NCI-H2227 (cell line): ENCODE measurements around the gene CAPNS1.

Source experiments
- DNase-seq: peaks from one replicate; lab custom pipeline; 2025; ENCODE audit not compliant: unreplicated experiment; lab: John Stamatoyannopoulos, UW

The CAPNS1 gene

DNA sequence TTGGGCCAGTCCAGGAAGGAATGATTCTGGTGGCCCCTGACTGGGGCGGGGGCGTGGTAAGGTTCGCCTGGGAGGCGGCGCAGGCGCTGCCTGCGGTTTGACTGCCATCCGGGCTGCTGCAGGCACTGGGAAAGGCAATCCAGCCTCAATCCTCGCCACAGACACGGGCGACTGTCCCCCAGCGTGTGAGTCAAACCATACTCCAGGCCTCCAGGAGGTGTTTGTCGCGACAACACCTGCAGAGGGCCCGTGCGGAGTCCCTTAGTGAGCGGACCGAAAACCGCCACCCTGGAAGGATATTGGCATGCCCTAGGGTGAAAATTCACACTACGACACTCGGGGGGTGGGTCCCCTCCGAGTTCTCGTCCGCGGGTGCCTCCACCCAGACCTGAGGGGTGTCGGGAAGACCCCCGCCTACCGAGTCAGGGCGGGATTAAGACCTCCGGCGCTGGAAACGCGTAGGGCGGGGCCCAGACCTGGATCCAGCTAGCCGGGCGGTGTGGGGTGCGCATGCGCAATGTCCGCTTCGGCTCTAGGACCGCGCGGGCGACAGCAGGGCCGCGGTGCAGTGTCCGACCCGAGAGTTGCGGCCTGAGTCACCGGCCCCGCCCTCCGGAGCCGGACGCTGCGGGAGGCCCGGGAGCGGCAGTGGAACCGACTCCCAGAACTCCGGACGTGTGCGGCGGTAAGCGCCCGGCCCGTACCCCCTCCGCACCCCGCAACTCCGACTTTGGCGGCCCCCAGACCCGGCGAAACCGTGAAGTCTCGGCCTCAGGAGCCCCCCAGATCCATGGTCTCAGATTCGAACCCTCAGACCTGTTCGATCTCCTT, at the start of gene CAPNS1:
CAPNS1 (plus strand) TSS at position 594 of the 831 bp plus-strand sequence. CDS start 946 bp downstream, outside the sequence.
- DNase-seq = peak; percentile 100

DNA sequence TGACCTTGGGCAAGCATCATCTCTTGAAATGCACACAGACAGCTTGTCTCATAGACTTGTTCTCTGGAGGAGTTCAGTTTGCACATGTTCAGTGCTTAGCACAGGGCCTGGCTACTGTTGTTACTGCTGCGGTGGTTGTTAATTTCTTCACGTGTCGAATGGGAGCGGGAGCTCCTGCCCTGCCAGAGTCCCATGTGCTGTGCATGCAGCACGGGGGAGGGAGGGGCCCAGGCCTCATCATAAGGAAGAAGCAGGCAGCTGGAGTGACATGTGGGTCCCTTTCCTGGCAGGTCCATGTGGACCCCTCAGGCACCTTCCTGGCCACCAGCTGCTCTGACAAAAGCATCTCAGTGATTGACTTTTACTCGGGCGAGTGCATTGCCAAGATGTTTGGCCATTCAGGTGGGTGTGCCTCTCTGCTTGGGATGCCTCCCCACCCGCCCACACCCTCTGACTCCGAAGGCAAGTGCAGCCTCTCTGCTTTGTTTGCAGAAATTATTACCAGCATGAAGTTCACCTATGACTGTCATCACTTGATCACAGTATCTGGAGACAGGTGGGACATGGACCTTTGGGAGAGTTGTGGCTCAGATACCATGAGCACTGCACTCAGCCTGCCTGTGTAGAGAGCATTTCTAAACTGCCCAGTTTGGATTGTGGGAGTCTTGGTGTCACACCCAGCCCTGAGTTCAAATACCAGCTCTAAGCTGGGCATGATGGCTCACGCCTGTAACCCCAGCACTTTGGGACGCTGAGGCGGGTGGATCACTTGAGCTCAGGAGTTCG, 48.8 kb upstream of the CAPNS1 start:
- no peak for DNase-seq

- DNase-seq = no peak
Observed at GRCh38 chr19:36092566-36092965, 47.3 kb upstream of the CAPNS1 start.

GRCh38 chr19:36093146-36093662, 46.7 kb upstream of the CAPNS1 start:
- DNase-seq = no peak

DNA sequence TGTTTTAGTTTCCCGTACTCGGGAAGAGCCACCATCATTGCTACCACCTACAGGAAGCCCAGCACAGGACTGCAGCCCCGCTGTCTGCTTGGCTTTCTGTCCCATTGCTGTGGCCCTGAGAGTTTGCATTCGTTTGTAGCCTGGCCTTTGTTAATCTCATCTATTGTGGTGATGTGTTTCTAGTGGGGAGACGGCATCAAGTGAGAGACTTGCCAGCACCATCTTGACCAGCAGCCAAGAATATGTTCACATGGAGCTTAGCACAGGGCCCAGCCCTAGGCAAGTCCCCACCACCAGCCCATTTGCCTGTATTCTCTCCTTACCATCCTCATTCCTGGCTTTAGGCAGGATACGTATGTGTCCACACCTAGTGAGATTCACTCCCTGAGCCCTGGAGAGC, 46.2 kb upstream of the CAPNS1 start:
- no peak for DNase-seq

DNA sequence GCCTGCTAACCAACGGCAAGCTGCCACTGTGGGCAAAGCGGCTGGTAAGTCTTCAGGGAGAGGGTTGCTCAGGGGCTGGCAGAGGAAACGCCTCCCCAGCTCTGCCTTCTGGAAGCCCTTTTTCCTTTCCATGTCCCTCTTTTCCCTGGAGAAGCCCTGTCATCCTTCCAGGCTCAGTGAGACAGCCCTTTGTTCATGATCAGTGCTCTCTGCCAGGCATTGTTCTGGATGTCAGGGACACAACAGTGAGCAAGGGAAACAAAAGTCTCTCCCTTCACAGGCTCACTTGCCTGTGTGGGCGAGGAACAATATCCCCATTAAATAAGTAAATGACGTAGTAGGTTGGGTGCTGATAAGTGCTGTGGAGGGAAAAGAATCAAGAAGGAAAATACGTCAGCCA, 42.8 kb upstream of the CAPNS1 start:
- DNase-seq = no peak

- DNase-seq = no peak
Observed at GRCh38 chr19:36099166-36099785, 40.6 kb upstream of the CAPNS1 start.

DNA sequence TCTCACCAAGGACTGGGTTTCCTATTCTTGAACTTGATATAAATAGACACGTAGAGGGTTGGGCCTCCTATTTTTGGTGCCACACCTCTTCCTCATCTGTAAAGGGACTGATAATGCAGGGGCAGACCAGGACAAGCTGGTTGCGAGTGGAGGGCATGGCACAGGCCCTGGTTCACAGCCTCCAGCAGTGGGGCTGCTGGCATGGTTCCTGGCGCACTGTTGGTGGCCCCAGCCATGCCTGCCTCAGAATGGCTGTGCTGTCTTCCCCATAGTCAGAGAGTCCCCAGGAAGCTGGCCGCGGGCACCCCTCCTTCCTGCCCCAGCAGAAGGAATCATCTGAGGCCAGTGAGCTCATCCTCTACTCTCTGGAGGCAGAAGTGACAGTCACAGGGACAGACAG, 39.4 kb upstream of the CAPNS1 start:
- DNase-seq = no peak

DNA sequence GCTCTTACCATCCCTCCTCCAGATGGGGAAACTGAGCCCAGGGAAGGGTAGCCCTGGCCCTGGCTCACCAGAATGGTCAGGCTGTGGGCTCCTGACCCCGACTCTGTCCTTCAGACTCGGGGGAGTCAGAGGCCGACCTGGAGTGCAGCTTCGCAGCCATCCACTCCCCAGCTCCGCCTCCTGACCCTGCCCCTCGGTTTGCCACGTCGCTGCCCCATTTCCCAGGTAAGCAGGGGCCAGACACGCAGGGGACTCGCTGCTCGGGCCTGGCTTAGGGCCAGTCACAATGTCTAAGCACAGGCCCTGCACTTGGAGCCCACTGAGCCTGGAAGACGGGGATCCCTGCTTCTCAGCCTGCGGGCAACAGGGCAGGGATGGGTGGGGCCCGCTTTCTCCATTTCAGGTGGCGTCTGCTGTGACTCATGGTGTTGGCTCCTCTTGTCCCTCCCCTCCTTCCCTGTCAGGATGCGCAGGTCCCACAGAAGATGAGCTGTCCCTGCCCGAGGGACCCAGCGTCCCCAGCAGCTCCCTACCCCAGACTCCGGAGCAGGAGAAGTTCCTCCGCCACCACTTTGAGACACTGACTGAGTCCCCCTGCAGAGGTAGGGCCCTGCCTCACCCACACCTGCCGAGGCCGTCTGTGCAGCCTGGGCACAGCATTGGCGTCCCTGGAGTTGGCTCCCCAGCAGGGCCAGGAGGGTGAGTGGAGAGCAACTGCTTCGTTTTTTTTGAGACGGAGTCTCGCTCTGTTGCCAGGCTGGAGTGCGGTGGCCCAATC, 38.1 kb upstream of the CAPNS1 start:
- DNase-seq = no peak

DNA sequence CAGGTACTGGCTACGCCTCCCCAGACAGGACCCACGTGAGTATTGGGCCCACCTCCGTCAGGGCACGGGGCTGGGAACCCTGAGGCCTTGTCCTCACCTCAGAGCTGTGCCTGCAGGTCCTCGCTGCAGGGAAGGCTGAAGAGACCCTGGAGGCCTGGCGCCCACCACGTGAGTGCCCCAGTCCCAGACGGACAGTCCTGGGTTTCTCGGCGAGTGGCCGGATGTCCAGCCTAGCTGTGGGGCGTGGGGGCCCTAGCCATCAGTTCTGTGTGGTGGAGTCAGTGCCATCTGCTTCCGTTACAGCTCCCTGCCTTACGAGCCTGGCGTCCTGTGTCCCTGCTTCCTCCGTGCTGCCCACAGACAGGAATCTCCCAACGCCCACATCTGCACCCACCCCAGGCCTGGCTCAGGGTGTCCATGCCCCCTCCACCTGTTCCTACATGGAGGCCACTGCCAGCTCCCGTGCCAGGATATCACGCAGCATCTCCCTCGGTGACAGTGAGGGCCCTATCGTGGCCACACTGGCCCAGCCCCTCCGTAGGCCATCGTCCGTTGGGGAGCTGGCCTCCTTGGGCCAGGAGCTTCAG, 36.7 kb upstream of the CAPNS1 start:
- no peak for DNase-seq

DNA sequence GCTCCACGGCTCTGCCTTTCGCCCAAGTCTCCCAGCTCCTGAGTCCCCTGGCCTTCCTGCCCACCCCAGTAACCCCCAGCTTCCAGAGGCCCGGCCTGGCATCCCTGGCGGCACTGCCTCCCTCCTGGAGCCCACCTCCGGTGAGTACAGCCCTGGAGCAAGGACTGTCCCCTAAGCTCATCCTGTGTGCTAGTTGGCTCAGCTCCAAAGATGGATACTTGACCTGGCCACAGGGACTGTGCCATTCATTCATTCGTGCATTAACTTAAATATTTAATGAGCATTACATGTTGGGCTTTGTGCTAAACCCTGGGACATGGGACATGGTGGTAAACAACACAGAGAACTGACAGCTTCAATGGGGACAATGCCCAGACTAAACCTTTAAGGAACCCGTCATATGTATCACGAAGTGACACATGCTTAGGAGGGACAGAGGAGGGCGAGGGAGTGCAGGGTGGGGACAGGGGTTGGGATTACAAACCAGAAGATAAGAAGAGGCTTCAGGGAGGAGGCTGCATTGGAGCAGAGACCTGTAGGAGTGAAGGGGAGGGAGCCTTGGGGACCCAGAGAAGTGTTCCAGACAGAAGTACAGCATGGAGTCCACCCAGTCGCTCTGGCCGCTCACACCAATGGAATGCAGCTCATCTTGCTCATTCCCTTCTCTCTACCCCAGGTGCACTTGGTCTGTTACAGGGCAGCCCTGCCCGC, 35.9 kb upstream of the CAPNS1 start:
- DNase-seq = no peak

DNA sequence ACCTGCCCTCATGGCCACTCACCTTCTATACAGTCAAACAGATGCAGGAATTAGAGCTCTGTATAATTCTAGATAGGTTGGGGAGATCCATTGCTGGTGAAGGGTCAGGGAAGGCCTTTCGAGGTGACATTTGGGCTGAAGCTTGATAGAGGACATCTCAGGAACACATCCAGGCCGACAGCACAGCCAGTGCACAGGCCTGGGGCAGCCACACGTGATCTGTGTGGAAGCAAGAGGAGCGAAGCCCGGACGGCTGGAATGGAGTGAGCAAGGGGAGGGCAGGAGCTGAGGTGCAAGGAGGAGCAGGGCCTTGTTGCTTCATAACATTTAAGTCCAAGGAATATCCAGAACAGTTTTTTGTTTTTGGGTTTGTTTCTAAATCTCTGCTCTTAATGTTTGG, 33.4 kb upstream of the CAPNS1 start:
- no peak for DNase-seq

DNA sequence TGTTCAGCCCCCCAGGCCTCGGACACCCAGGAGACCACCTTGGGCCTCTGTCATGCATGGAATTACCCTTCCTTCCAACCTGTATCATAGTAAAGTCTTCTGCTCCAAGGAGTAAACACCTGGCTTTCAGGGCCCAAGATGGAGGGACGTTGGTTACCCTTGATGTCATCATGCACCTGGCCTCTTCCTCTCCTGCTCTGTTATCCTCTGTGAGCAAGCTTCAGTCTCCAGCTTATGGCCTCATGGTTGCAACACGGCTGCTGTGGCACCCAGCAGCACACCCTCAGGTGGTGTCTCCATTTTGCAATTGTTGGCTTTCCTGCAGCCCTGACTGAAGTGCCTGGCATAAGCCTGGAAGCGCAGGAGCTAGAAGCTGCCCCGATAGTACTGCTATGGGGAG, 32.9 kb upstream of the CAPNS1 start:
- no peak for DNase-seq

DNA sequence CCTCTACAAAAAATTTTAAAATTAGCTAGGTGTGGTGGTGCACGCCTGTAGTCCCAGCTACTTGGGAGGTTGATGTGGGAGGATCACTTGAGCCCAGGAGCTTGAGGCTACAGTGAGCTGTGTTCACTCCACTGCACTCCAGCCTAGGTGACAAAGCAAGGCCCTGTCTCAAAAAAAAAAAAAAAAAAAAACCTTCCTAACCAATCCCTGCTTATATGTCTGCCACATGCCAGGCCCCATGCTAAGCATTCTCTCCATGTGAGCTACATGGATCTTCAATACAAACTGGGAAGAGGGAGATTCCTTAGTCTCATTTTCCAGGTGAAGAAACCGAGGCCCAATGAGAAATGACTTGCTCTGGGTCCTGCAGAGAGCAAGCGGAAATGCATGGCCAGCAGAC, 31.2 kb upstream of the CAPNS1 start:
- DNase-seq = no peak

DNA sequence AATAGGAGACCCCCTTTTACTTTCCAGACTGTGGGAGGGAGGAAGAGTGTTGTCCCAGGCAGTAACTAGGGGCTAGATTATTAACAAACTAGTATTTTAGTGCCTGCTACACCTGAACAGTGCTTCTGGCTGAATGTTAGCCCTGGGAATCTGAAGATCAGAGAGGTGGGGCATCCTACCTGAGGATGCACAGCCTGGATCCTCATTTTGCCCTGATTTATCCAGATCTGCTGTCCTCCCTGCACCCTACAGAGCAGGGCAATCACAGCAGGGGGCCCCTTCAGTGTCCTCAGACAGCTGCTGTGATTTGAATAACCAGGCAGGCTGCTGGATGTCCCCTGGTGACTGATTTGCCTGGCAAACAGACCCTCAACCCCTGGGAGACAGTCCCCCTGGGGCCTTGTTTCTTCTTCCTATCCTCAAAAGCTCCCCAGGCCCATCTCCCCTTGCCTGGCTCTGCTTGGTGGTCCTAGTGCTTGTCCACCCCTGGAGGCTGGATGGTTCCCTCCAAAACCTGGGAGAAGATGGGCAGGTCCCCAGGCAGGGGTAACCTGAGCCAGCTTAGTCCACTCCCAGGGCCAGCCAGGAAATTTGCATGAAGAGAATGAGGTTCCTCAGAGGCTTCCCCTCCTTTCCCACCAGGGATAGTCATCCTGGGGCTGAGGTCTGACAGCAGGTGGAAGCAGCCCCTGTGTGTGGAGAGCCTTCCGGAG, 29.2 kb upstream of the CAPNS1 start, which contains the start of gene OVOL3:
OVOL3 (plus strand) TSS at position 657 of the 713 bp plus-strand sequence. CDS start 60 bp downstream, outside the sequence.
- DNase-seq = no peak

DNA sequence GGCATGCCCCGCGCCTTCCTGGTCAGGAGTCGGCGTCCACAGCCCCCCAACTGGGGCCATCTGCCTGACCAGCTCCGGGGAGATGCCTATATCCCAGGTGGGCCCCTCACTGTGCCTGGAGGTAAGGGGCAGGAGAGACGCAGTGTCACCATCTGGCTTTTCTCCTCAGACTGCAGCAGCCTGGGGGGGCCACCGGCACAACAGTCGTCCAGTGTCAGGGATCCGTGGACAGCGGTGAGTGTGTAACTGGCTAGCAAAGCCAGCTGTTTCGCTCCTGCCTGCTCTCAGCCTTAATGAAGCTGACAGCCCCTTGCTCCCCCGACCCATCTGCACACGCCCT, 28.7 kb upstream of the CAPNS1 start:
- no peak for DNase-seq

GRCh38 chr19:36112678-36113077, 27.2 kb upstream of the CAPNS1 start:
- DNase-seq = no peak

DNA sequence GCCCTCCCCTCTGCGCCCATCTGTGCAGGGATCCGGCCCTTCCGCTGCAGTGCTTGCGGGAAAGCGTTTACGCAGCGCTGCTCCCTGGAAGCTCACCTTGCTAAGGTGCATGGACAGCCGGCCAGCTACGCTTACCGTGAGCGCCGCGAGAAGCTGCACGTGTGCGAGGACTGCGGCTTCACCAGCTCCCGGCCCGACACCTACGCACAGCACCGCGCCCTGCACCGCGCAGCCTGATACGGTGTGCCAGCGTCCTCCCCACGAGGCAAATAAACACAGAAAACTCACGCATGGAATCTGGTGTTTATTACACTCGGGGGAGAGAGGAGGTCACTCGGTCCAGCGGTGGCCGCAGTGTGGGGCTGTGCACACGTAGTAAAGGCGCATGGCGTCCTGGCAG, 26.4 kb upstream of the CAPNS1 start:
- no peak for DNase-seq
